Measurements from ENCODE around the gene ITGB2.

The ITGB2 gene

DNA sequence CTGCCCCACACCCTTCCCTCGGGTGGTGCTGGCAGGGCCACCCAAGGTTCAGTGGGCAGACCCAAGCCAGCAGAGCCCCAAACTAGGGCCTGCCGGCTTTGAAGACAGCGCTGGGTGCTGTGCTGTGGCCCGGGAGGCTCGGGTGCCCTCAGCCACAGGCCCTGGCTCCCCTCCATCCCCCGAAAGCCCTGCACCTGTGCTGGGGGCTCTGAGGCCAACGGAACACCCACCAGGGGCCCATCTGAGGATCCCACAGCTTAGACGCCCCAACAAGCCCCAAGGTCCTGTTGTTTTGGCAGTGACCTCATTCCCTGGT is 8.6 kb downstream of the ITGB2 start:
- Histone ChIP-seq H3K36me3 (ENCODE audit: insufficient read depth, low read length) (peaks cover 7% of the 10 kb centered on the region; the same call in 1 of the 2 replicates), H3F3A (ENCODE audit: low read depth) (0 out of 2 replicates have a peak, but pooled peaks cover 4% of the 10 kb centered on the region), H3K27me3 (ENCODE audit: insufficient read depth, low read length, poor library complexity, severe bottlenecking) (no peaks in the 10 kb centered on the region), H3K9me2 (replicated peaks; ENCODE audit: low read depth, low read length) (no peaks in the 10 kb centered on the region), H2AFZ (ENCODE audit: low read length) (no peak overlapping the region), H3K4me2 (ENCODE audit: low read depth, low read length, poor library complexity, severe bottlenecking) (peak overlapping the region; percentile 58), H3K4me3 (ENCODE audit: low read length, poor library complexity, severe bottlenecking) (peak overlapping the region; percentile 42), H3K79me2 (ENCODE audit: insufficient read depth, low read length) (peaks cover 48% of the 10 kb centered on the region), H3K9me3 (ENCODE audit: insufficient read depth, low read depth, low read length) (no peaks in the 10 kb centered on the region), H4K20me1 (ENCODE audit: insufficient read depth, low read length, poor library complexity, severe bottlenecking) (no peaks in the 10 kb centered on the region), H3K9ac (ENCODE audit: low read depth, low read length, poor library complexity, severe bottlenecking) (peak overlapping the region; percentile 47), H3K4me1 (ENCODE audit: insufficient read depth, low read length, poor library complexity, severe bottlenecking) (peaks cover 50% of the 10 kb centered on the region)
- TF ChIP-seq, protein P1, sequence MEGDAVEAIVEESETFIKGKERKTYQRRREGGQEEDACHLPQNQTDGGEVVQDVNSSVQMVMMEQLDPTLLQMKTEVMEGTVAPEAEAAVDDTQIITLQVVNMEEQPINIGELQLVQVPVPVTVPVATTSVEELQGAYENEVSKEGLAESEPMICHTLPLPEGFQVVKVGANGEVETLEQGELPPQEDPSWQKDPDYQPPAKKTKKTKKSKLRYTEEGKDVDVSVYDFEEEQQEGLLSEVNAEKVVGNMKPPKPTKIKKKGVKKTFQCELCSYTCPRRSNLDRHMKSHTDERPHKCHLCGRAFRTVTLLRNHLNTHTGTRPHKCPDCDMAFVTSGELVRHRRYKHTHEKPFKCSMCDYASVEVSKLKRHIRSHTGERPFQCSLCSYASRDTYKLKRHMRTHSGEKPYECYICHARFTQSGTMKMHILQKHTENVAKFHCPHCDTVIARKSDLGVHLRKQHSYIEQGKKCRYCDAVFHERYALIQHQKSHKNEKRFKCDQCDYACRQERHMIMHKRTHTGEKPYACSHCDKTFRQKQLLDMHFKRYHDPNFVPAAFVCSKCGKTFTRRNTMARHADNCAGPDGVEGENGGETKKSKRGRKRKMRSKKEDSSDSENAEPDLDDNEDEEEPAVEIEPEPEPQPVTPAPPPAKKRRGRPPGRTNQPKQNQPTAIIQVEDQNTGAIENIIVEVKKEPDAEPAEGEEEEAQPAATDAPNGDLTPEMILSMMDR (conservative IDR thresholded peaks at IDR 0.05; ENCODE audit: low read length), result no peak
- no peak for TF ChIP-seq EZH2phosphoT487 (IDR thresholded peaks at IDR 0.05; ENCODE audit: borderline replicate concordance)

DNA sequence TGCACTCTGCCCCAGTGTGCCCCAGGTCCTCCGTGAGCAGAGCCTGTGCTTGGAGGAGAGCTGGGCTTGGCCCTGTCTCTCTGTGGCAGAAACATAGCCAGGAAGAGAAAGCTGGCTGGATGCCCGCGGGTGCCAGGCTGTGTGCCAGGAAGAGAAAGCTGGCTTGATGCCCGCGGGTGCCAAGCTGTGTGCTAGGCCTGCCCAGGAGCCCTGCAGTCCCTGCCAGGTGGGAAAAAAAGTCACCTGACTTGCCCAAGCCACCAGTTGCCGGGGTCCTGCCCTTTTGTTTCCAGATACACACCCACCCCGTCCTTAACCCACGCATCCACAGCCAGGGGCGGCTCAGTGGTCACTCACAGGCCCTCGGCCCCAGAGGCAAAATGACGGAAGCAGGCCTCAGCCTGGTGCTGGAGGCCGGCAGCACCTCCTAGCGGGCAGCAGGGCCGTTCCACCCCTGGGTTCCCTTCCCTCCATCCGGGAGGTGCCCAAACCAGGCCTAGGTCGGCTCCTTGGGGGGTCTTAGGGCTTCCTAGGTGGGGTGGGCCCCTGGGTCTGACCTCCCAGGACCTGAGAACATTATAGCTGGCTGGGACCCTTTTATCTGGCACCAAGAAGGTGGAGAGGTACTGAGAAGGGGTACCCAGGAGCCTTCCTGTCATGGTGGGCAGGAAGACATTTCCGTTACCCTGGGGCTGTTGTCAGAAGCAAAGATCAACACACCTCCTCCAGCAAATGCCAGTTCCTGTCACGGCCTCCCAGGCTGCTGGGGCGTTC is 9.1 kb downstream of the ITGB2 start:
- Histone ChIP-seq H2AFZ (ENCODE audit: low read length) (no peak overlapping the region), H3K4me2 (ENCODE audit: low read depth, low read length, poor library complexity, severe bottlenecking) (peak overlapping the region; percentile 58), H3K9ac (ENCODE audit: low read depth, low read length, poor library complexity, severe bottlenecking) (peak overlapping the region; percentile 47), H3K36me3 (ENCODE audit: insufficient read depth, low read length) (peaks cover 9% of the 10 kb centered on the region; the same call in 1 of the 2 replicates), H3K9me2 (replicated peaks; ENCODE audit: low read depth, low read length) (no peaks in the 10 kb centered on the region), H3K79me2 (ENCODE audit: insufficient read depth, low read length) (peaks cover 46% of the 10 kb centered on the region), H3F3A (ENCODE audit: low read depth) (0 out of 2 replicates have a peak, but pooled peaks cover 4% of the 10 kb centered on the region), H3K27me3 (ENCODE audit: insufficient read depth, low read length, poor library complexity, severe bottlenecking) (no peaks in the 10 kb centered on the region), H3K9me3 (ENCODE audit: insufficient read depth, low read depth, low read length) (no peaks in the 10 kb centered on the region), H3K4me1 (ENCODE audit: insufficient read depth, low read length, poor library complexity, severe bottlenecking) (peaks cover 48% of the 10 kb centered on the region), H4K20me1 (ENCODE audit: insufficient read depth, low read length, poor library complexity, severe bottlenecking) (no peaks in the 10 kb centered on the region), H3K4me3 (ENCODE audit: low read length, poor library complexity, severe bottlenecking) (peak overlapping the region; percentile 42)
- TF ChIP-seq EZH2phosphoT487 (IDR thresholded peaks at IDR 0.05; ENCODE audit: borderline replicate concordance), result no peak
- TF ChIP-seq, protein P1 (conservative IDR thresholded peaks at IDR 0.05; ENCODE audit: low read length), result no peak

DNA sequence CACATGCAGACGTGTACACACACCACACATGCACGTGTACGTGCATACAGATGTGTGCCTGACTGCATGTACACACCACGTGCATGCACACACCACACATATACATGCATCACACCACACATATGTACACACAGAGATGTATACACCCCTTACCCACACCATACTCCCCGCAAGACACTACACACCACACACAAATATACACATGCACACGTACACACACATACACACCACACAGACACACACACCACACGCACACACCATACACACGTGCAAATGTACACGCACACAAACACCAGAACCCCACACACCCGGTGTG is 9.7 kb downstream of the ITGB2 start:
- Histone ChIP-seq H3K9ac (ENCODE audit: low read depth, low read length, poor library complexity, severe bottlenecking) (peak overlapping the region; percentile 47), H3K9me2 (replicated peaks; ENCODE audit: low read depth, low read length) (no peaks in the 10 kb centered on the region), H3K4me3 (ENCODE audit: low read length, poor library complexity, severe bottlenecking) (peak overlapping the region; percentile 42), H3K9me3 (ENCODE audit: insufficient read depth, low read depth, low read length) (no peaks in the 10 kb centered on the region), H3K4me2 (ENCODE audit: low read depth, low read length, poor library complexity, severe bottlenecking) (peak overlapping the region; percentile 58), H4K20me1 (ENCODE audit: insufficient read depth, low read length, poor library complexity, severe bottlenecking) (no peaks in the 10 kb centered on the region), H3K36me3 (ENCODE audit: insufficient read depth, low read length) (peaks cover 13% of the 10 kb centered on the region; the same call in 1 of the 2 replicates), H3F3A (ENCODE audit: low read depth) (0 out of 2 replicates have a peak, but pooled peaks cover 4% of the 10 kb centered on the region), H3K79me2 (ENCODE audit: insufficient read depth, low read length) (peaks cover 42% of the 10 kb centered on the region), H3K27me3 (ENCODE audit: insufficient read depth, low read length, poor library complexity, severe bottlenecking) (no peaks in the 10 kb centered on the region), H2AFZ (ENCODE audit: low read length) (no peak overlapping the region), H3K4me1 (ENCODE audit: insufficient read depth, low read length, poor library complexity, severe bottlenecking) (peaks cover 48% of the 10 kb centered on the region)
- TF ChIP-seq EZH2phosphoT487 (IDR thresholded peaks at IDR 0.05; ENCODE audit: borderline replicate concordance), result no peak
- TF ChIP-seq, protein P1 (conservative IDR thresholded peaks at IDR 0.05; ENCODE audit: low read length), result no peak

Data from Loucy (cell line).